GM20431 (cell line): Measurements from ENCODE around the gene PTDSS2.
"Not testable (repeated sequence)": the region's sequence is repeated elsewhere in the genome, so short reads cannot be mapped to it uniquely, and the experiment has no call there.

ENCODE experiments used
- in situ Hi-C: fragments of 300-500 bp; cut with MseI, MboI; formaldehyde crosslinking; loops from one replicate; pipeline ENCODE4 v1.15.0; 2020; ENCODE audit warnings: low sequenced_read_pairs; ENCODE audit not compliant: unreplicated experiment

The PTDSS2 gene

DNA sequence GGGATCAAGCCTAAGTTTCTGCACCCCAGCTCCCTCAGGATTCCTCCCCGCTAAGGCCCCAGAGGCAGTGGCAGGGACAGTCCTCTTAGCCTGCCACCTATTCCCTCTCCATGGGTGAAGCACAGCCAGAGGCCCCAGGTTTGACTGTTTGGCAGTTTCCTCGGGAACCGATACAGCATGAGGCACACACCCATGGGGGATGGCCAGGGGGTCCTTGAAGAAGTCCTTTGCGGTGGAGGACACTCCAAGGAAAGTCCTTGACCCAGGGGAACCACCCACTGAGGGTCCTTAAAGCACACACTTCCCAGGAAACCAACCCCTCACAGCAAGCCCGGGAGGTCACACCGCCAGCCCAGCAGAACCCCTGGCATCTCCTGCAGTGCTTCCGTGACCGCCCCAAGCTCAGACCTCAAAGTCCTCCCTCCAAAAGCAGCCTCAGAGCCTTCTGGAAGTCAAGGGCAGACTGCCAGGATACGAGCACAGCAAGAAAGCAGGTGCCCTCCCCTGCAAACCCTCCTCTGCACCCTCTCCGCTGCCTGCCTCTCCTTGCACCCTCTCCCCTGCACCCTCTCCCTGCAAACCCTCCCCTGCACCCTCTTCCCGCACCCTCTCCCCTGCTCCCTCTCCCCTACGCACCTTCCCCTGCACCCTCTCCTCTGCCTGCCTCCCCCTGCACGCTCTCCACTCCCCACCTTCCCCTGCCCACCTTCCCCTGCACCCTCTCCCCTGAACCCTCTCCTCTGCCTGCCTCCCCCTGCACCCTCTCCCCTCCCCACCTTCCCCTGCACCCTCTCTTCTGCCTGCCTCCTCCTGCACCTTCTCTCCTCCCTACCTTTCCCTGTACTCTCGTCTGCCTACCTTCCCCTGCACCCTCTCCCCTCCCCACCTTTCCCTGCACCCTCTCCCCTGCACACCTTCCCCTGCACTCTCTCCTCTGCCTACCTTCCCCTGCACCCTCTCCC lies 36.7 kb upstream of the PTDSS2 start:
- in situ Hi-C loops: no loop called here

DNA sequence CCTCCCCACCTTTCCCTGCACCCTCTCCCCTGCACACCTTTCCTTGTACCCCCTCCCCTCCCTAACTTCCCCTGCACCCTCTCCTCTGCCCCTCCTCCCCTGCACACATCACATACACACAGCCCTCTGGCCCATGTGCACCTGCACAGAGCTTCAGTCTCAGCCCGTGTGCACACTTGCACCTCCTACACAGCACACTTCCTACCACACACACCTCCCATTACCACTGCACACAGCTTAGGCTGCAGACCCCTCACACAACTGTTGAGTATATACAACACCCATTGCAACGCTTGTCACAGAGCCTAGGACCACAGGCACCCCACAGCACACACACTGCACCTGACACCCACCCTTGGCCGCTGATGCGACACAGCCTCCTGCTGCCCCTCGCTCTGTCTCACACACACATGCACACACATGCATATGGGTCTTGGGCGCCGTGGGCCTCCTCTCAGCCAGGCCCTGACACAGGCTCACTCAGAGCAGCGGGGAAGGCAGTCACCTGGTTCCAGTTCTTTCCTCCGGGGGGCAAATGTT lies 35.7 kb upstream of the PTDSS2 start:
- in situ Hi-C loops: no loop called here

DNA sequence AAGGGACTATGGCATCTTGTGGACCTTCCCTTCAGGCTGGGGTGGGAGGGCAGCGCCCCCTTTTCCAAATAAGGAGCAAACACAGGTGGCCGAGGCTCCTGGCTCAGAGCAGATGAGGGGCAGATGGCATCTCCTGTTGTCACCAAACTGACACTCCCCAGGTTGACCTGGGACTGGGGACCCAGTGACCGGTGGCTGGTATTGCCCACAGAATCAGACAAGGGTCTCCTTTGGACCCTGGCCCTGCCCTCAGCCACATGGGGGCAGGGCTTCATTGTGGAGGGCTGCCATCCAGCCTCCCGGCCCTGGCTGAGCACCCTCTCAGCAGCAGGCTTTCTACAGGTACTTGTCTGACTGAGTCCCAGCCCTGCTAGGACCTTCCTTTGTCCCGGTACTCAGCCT lies 34.4 kb upstream of the PTDSS2 start:
- in situ Hi-C loops: no loop called here

DNA sequence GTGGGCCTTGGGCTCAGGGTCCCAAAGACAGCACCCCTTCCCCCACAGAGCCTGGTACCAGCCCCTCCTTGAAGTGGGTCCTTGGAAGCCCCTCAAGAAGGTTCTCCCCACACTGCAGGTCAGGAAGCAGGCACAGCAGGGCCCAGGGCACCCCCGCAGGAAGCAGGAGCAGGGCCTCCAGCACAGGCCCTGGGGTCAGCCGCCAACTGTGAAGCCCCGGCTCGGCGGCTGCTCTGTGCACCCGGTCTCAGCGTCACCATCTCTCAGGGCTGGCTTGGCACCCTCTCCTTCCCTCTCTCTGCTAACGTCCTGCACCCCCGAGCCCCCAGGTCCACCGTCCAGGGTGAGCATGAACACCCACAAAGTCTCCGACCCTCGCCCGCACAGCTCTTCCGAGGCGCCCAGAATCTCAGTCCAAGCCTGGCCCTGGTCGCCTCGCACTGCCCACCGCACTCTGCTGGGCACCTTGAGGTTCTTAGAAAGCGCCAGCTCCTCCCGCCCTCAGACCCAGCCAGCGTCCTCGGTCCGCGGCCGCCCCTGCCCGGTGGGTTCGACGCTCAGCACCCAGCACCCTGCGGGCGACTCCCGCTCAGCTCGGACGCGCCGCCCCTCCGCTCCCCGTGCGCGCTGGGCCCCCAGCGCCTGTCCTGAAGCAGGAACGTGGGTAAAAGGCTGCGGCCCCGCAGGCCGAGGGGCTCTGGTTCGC lies 33.9 kb upstream of the PTDSS2 start:
- in situ Hi-C loops: no loop called here

DNA sequence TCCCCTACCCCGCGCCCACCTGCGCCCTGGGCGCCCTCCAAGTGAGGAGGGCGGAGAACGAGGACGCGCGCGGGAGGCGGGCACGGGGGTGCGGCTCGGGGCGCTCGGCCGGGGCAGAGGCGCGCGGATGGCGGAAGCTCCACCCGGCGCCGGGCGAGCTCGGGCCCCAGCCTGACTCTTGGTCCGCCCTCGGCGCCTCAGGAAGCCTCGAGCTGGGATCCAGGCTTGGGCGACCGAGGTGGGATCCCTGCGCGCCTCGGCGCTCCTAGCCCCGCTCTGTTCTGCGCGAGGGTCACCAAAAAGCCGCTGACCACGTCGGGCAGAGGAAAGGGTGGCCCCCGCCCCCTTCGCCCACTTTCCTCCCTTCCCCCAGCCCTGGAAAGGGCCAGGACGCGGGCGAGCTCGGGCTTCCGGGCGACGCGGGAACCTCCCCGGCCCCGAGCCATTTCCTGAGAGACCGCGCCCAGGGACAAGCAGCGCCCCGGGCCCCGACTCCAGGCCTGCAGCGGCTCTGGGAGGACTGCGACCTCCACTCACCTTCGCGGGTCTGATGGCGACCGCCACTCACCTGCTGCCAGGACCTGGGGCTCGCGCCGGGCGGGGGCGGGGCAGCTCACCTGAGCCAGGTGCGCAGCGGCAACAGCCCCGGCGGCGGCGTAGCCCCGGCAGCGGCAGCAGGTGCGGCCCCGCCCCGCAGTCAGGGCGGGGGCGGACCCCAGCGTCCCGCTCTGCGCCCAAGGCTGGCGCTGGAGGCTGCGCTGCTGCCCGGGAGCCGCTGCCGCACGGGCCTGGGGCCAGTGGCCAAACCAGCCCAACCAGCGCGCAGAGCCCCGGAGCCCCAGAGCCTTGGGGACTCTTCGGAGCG lies 33.1 kb upstream of the PTDSS2 start:
- in situ Hi-C loops: no loop called here

DNA sequence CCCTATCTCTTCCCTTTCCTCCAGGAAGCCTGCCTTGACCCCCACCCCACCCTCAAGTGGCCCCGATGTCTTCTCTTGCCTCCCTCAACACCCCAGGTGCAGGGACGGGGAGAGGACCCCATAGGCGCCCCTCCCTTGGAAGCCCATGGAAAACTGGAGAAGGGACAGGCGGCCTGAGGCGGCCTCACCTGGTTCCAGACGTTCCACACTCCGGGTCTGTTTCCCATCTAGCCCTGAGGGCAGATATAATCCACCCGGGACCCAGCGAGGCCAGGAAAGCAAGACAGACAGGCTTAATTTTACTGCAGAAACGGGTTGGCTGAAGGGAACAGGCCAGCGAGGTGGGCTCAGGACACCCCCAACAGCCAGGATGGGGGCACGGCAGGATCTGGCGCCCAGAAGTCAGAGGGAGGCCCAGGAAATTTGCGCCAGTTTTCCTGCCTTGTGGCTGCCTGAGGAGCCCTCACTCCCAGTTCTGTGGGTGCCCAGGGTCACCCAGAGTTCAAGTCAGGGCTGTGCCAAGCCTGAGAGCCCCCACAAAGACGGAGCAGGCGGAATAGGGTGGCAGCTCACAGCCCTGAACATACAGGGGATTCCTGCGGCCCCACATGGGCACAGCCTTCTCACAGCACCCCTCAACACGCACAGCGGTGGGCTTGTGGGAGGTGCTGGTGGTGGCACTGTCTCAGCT lies 32.3 kb upstream of the PTDSS2 start:
- in situ Hi-C loops: no loop called here

DNA sequence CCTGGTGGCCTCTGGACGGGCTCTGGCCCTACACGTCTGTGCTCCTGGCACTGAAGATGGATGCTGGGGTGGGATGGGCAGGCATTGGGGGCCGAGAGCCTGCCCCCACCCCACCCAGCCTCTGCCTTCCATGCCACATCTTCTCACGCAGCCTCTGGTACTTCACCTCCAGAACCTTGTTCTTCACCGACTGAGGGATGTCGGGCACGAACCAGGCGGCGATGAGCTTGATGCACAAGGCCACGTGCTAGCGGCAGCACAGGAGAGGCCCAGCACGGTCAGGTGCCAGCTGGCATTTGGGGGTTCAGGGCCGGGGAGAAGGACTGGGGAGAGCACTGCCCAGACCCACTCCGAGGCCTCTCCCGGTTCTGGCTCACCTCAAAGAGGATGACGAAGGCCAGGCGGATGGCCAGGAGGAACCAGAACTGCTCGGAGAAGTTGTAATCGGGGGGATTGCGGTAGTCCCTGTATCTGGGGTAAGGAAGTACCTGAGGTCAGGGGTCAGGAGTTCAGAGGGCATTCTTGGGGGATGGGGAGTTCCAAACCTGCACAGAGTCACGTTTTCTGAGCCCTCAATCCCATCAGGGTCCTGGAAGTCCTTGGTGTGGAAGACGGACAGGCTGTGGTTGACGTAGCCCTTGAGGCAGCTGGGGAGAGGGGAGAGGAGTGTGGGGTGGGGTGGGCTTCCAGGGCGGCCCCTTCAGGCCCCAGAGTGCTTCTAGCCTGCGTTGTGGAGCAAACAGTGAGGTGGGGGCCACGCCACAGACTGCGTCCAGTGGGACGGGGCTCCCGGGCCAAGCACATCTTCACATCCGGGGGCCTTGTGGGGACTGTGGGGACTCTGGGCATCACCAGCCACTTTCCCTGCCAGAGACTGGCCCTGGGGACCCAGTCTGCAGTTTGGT lies 31.5 kb upstream of the PTDSS2 start:
- in situ Hi-C loops: no loop called here

DNA sequence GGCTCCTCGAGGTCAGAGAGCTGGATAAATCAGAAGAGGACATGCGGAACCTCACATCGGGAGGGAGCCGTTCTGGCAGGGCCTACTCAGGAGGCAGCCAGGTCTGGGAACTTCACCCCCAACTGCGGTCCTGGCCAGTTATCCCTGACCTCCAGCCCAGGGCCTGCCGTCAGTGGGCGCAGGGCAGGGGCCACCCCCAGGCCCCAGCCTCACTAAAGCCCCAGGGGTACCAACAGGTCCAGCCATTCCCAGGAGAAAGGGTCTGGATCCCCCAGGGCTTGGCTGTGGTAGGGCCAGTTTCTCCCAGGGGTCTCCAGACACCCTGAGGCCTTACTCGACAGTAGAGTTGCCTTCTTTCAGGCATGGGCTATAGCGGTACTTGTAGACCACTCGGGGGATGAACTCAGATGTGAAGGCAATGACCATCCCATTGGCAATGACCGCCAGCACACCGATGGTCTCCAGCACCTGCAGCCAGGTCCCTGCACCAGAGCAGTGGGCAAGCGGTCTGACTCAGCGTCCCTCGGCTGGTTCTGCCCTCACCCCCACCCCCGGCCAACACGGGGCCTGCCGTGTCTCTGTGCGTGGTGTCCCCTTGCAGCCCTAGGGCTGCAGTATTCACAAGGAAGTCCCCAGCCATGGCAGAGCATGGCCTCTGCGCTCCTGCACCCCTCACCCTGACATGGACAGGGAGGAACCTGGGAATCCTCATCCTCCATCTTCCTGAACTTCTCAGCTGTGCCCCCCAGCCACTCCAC lies 30.7 kb upstream of the PTDSS2 start:
- in situ Hi-C loops: no loop called here

DNA sequence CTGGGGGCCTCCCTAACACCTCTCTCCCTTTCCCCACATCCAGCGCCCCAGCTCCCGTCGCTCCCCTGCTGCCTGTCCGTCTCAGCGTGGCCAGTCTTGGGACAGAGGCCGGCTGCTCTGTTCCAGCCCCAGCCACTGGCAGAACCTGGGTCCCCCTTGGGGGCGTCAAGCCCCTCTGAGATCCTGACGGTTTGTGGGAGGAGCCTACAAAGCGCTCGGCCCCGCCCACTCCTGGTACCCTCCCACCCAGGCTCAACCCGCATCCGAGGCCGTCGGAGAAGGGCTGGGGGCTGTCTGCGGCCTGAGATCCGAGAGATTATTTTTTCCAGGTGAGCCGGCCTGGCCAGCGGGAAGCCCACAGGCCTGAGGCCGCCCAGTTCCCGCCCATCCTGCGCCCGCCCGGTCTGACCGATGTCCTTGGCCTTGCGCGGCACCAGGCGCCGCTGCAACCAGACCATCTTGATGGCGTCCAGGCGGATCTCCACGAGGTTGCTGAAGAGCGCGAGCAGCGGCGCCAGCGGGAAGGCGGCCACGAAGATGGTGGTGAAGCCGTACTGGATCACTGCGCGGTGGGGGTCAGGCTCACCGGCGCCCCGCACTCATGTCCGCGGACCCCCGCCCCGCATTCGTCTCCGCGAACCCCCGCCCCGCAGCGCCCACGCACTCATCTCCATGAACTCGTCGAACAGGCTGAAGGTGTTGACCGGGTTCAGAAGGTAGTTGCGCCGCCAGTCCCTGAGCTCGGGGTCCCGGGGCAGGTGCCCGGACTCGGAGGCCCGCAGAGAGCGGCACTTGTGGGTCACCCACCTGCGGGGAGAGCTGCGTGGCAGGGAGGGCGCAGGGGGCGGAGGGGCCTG lies 29.8 kb upstream of the PTDSS2 start:
- in situ Hi-C loops: no loop called here

DNA sequence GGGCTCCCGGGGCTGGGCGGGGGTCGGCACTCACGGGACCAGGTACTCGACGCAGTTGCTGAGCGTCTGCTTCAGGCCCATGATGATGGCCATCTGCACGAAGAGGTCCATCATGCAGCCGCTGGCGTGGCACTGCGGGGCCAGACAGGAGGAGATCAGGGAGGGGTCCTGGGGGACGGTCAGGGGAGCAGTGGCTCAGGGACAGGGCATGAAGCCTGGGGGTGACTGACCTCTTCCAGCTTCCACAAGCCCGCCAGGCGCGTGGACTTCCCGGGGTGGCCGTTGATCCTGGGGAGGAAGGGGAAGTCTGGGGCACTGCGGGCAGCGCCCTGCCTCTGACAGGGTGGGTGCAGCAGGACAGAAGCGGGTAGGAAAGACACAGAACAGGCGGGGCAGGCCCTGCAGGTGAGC lies 29.2 kb upstream of the PTDSS2 start:
- in situ Hi-C loops: no loop called here

DNA sequence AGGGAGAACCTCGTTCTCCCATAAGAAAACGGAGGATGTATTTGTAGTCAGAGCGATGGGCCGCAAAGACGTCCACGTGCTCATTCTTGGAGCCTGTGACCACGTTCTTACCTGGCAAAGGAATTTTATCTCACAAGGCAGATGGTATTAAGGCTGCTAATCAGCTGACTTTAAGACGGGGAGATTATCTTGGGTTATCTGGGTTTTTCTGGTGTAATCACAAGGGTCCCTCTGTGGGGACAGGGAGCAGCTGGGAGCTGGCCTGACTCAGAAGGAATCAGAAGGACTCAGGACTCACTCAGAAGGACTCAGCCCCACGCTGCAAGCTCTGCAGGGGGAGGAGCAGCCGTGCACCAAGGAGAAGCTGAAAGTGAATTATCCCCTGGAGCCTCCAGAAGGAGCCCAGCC lies 27.8 kb upstream of the PTDSS2 start:
- in situ Hi-C loops: no loop called here

DNA sequence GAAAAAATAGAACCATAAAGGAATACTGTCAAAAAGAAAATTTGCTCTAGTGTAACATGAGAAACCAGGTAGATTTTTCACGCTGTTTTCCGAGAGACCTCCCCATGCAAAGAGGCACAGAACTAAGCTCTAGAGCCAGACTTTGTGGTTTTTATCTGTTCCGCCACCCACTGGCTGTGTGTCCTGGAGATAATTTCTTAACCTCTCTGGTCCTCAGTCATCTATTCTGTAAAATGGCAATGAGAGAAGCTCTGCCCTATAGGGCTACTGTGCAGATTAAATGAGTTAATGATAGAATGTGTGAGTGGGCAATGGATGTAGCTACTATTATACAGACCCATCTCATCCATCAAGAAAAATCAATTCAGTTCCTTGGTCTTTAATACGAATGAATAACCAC lies 25.8 kb upstream of the PTDSS2 start:
- in situ Hi-C loops: no loop called here

DNA sequence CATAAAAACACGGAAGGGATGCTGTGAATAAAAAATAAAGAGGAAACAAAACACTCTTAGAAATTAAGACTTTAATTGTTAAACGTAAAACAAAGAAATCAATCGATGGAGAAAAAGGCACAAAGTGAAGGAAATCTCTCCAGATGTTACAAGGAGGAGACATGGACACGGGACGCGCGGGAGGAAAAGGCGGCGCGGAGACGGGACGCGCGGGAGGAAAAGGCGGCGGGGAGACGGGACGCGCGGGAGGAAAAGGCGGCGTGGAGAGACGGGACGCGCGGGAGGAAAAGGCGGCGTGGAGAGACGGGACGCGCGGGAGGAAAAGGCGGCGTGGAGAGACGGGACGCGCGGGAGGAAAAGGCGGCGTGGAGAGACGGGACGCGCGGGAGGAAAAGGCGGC lies 25.3 kb upstream of the PTDSS2 start:
- in situ Hi-C loops: not testable (repeated sequence)

DNA sequence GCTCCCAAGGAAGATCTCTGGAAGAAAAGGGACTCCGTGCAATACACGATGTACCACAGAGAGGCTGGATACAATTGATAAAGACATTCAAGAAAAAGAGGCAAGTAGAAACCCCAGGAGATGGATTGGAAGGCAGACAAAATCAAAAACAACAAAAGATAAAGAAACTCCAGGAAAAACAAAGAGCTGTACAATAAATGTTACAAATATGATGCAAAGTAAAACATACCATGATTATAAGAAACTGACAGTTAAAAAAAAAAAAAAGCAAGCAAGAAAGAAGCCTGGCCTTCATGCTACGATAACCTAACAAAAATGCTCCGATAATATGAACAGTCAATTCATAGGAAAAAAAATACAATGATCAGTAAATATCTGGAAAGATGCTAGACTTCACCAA lies 24.8 kb upstream of the PTDSS2 start:
- in situ Hi-C loops: no loop called here

DNA sequence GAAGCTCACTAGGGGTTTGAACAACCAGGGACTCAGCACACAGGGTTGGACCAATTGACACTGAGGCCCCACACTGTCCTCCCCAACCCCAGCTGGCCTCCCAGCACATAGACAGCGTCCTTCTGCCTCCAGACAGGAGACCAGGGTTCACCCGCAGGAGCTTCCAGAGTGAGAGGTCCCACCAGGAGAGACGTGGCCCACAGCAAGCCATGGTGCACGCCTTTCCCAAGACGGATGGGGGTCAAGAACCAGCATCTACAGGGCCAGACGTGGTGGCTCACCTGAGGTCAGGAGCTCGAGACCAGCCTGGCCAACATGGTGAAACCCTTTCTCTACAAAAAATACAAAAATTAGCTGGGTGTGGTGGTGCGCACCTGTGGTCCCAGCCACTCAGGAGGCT lies 23.2 kb upstream of the PTDSS2 start:
- in situ Hi-C loops: no loop called here

DNA sequence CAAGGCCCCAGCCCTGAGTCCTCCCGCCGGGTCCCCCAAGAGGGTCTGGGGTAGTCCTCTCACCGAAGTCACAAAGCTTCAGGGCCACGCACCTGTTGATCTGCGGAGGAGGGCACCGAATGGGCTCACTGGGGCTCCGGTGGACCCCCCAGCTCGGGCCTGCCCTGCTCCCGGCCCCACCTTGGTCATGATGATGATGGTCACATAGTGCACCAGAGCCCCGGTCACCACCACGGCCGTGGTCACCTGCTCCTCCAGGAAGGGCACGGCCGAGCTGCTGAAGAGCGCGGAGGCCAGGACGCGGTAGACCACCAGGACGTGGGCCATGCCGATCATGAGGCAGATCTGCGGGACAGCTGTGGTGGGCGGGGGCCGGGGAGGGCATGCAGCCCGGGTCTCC lies 21.8 kb upstream of the PTDSS2 start:
- in situ Hi-C loops: no loop called here

DNA sequence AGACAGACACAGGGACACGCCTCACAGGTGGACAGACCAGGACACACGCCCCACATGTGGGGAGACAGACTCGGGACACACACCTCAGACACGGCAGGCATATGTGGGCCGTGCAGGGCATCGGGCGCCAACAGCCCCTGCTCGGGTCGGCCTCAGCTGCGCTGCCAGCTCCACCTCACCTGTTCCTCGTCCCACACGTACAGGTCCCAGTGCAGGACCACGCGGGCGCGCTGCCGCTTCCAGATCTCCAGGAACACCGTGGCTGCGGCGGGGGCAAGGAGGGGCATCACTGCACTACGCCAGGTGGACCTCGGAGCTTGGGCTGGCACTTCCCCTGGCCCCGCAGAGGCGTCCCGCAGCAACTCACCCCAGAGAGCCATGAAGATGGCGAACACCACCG lies 20.7 kb upstream of the PTDSS2 start:
- in situ Hi-C loops: no loop called here
